K562 (cell line): ENCODE data around the gene SLC32A1. TPM values are rescaled to one million over a fixed set of nuclear protein-coding genes. Genes with fewer than 3 reads are reported as not detected.

Source experiments
- COPS2 ChIP-seq: fragments of 450-650 bp; conservative IDR thresholded peaks from 2 replicates; pipeline ENCODE4 v1.6.1; 2016; ENCODE audit warnings: mild to moderate bottlenecking, moderate library complexity
- HDAC3 ChIP-seq: fragments of 450-650 bp; IDR thresholded peaks from 2 replicates; pipeline ENCODE4 v1.6.1; 2018; ENCODE audit warnings: borderline replicate concordance, mild to moderate bottlenecking, moderate library complexity; ENCODE audit not compliant: partially characterized antibody
- LCOR ChIP-seq: sonication (generic); formaldehyde crosslinking; IDR thresholded peaks from 2 replicates; pipeline ENCODE4 v1.8.0; 2022; ENCODE audit warnings: mild to moderate bottlenecking, missing genetic modification reagents
- MNT ChIP-seq, 2 experiments: fragments of 450-650 bp; conservative IDR thresholded peaks; 2 replicates each; pipeline ENCODE4 v1.6.1; 2017; ENCODE audit warnings: mild to moderate bottlenecking in 2 of 2, moderate library complexity in 2 of 2
- MYNN ChIP-seq, 2 experiments: sonication (generic); formaldehyde crosslinking in 1 of 2; IDR thresholded peaks; 2 replicates each; pipeline versions ENCODE4 v1.5.0 to v1.6.1; 2016 to 2020; ENCODE audit warnings: antibody characterized with exemption in 1 of 2, missing genetic modification reagents in 1 of 2
- STAT6 ChIP-seq: sonication (generic); formaldehyde crosslinking; IDR thresholded peaks from 2 replicates; pipeline ENCODE4 v1.8.1; 2023; ENCODE audit warnings: mild to moderate bottlenecking, missing genetic modification reagents
- TAF1 ChIP-seq: IDR thresholded peaks from 2 replicates; pipeline ENCODE4 v1.6.1; 2011; ENCODE audit warnings: mild to moderate bottlenecking, low read length, moderate library complexity; ENCODE audit not compliant: insufficient read depth, control insufficient read depth, severe bottlenecking; ENCODE audit errors: extremely low read depth
- ZNF79 ChIP-seq: fragments of 250-450 bp; sonication (Bioruptor Pico); IDR thresholded peaks from 2 replicates; pipeline ENCODE4 v1.4.0; 2020; ENCODE audit warnings: low read depth, mild to moderate bottlenecking, moderate library complexity
- polyA plus RNA-seq, 8 experiments: library from polyadenylated mRNA; depleted of rRNA in 4 of 8; stranded (reverse) in 5 of 8; unstranded in 3 of 8; fragments of >200 nt; fragmentation: Nextera tagmentation in 2 of 8; fragmentation: Illumina TruSeq in 1 of 8; extraction: Ambion mirVana in 2 of 8; extraction: Trizol in 1 of 8; gene quantifications; 2 replicates each; pipeline versions ENCODE4 v1.2.1 to v1.2.3, GENCODE V29; 2011 to 2014; ENCODE audit warnings: inconsistent platforms in 1 of 8, missing spikeins in 1 of 8
- total RNA-seq, 7 experiments: library from RNA; depleted of rRNA in 6 of 7; stranded (reverse); fragments of >200 nt in 6 of 7; fragmentation: Illumina TruSeq in 2 of 7; extraction: Trizol in 2 of 7; gene quantifications; 2 replicates each; pipeline versions ENCODE4 v1.2.1 to v1.2.3, GENCODE V29; 2011 to 2021; ENCODE audit warnings: low replicate concordance in 1 of 7
- TF ChIP-seq, protein P1 (sequence below): sonication (generic); formaldehyde crosslinking; IDR thresholded peaks from 2 replicates; pipeline ENCODE4 v1.8.0; 2023; ENCODE audit warnings: mild to moderate bottlenecking, missing genetic modification reagents

Gene SLC32A1
- total and polyA plus RNA-seq, 9 of the 15 experiments (the other 6 are each of a cell fraction or from before 2014, with no cell fraction given): not detected

GRCh38 chr20:38726804-38727606 lies 2.7 kb downstream of the SLC32A1 start (continued):
- no peak for TF ChIP-seq HDAC3
- TF ChIP-seq MYNN (IDR thresholded peaks at IDR 0.05): no peak
- no peak for TF ChIP-seq MYNN (CRISPR knock-in tag; IDR thresholded peaks at IDR 0.05)
- TF ChIP-seq ZNF79: no peak
- TF ChIP-seq, protein P1, sequence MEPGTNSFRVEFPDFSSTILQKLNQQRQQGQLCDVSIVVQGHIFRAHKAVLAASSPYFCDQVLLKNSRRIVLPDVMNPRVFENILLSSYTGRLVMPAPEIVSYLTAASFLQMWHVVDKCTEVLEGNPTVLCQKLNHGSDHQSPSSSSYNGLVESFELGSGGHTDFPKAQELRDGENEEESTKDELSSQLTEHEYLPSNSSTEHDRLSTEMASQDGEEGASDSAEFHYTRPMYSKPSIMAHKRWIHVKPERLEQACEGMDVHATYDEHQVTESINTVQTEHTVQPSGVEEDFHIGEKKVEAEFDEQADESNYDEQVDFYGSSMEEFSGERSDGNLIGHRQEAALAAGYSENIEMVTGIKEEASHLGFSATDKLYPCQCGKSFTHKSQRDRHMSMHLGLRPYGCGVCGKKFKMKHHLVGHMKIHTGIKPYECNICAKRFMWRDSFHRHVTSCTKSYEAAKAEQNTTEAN (CRISPR knock-in tag): no peak
- no peak for TF ChIP-seq COPS2
- TF ChIP-seq TAF1: no peak
- TF ChIP-seq STAT6 (CRISPR knock-in tag): no peak
- no peak for TF ChIP-seq MNT (conservative IDR thresholded peaks at IDR 0.05)
- TF ChIP-seq LCOR (CRISPR knock-in tag): no peak
